Right lobe of liver (tissue), 6 donors: ENCODE results near the gene PLAC1. TPM values are rescaled to one million over a fixed set of nuclear protein-coding genes. Genes with fewer than 3 reads are reported as not detected.
A peak's percentile ranks its signal among the peaks of the same experiment; 100 is the strongest.

Experiments
- ATAC-seq, 4 donors: fragments of 200-7000 bp; cut with Tn5 transposase; one replicate each; pipeline ENCODE4 v1.9.1; 2020; ENCODE audit warnings: mild to moderate bottlenecking in 4 of 4, moderate library complexity in 4 of 4
- DNase-seq, 3 donors: peaks; one replicate each; pipeline ENCODE4 v3.0.0-alpha.2; 2020
- H3K27ac ChIP-seq, 3 donors: fragments of 200-600 bp; one replicate each; pipeline ENCODE4 v1.8.0; 2022
- H3K27me3 ChIP-seq, 2 donors: fragments of 200-600 bp; one replicate each; pipeline ENCODE4 v1.8.0; 2022
- H3K36me3 ChIP-seq, 4 donors: fragments of 200-600 bp; sonication (generic) in 1 of 4; one replicate each; pipeline versions ENCODE4 v1.5.1 to v1.8.0; 2017 to 2022; ENCODE audit warnings: control low read depth in 1 of 4
- H3K4me1 ChIP-seq, 4 donors: fragments of 200-600 bp; sonication (generic) in 1 of 4; one replicate each; pipeline versions ENCODE4 v1.5.1 to v1.8.0; 2017 to 2022; ENCODE audit warnings: control low read depth in 1 of 4
- H3K4me3 ChIP-seq, 3 donors: fragments of 200-600 bp; one replicate each; pipeline ENCODE4 v1.8.0; 2022
- H3K9me3 ChIP-seq, 4 donors: fragments of 200-600 bp; sonication (generic) in 1 of 4; one replicate each; pipeline versions ENCODE4 v1.5.1 to v1.8.0; 2017 to 2022; ENCODE audit warnings: control low read depth in 1 of 4
- CTCF ChIP-seq, 4 donors: fragments of 200-600 bp in 3 of 4; fragments of 450-650 bp in 1 of 4; IDR thresholded peaks; one replicate each; pipeline versions ENCODE4 v1.5.1 to v1.8.0; 2016 to 2022; ENCODE audit warnings: antibody characterized with exemption in 4 of 4, mild to moderate bottlenecking in 2 of 4
- POLR2A ChIP-seq: fragments of 450-650 bp; IDR thresholded peaks from one replicate; pipeline ENCODE4 v1.6.1; 2017; ENCODE audit warnings: antibody characterized with exemption, mild to moderate bottlenecking
- WGBS: methylation state at CpG from one replicate; pipeline ENCODE4 v1.1.6; 2018; ENCODE audit warnings: low coverage, low lambda C conversion rate; ENCODE audit not compliant: insufficient coverage; ENCODE audit errors: missing lambda C conversion rate; 5-methylcytosine and 5-hydroxymethylcytosine counted together
- intact Hi-C, 2 donors: fragments of 100-400 bp; cut with DNase I; formaldehyde crosslinking; loops; one replicate each; pipeline versions ENCODE4 v1.11.2 to v1.14.1; 2022
- total RNA-seq, 6 experiments: library from RNA; depleted of rRNA in 2 of 6; stranded (reverse); fragments of >200 nt in 2 of 6; fragmentation: NEBNext Ultra II Directional in 3 of 6; extraction: Animal tissue kit (Norgen Biotek cat#: 25700) in 3 of 6; gene quantifications; one replicate each; pipeline versions ENCODE4 v1.1.0 to v1.2.4, GENCODE V29; 2016 to 2023
- donor health status: DM: no; HTN: yes; CAD: no.
- donor health status: DM: no; HTN: no; CAD: no.
- donor health status: DM: no; HTN: no; CAD: no.
- donor health status: DM: no; HTN: yes; CAD: no.
- donor health status: DM: no; HTN: yes; CAD: no.

Gene PLAC1
- total RNA-seq, 6 experiments from 2014 or later: not detected

DNA sequence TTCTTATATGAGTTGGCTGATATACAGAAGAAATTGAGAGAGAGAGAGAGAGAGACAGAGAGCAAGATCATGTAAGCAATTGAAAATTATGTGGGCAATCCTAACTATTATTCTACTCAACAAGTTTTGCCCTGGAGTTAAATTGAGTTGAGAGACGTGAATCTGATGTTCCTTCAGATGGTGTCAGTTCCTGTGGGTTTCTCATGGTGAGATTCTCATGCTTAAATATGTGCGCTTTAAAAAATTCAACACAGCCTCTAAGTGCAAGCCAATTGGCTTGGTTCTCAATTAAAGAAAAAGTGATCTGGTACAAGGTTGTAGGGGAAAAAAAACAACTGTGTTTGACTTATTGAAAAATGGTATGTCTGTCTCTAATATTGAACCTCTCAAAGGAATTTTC lies 35.4 kb upstream of the PLAC1 start:
- Histone ChIP-seq H3K4me1 (no peaks in the 10 kb centered on the region), H3K36me3 (no peaks in the 10 kb centered on the region), H3K27ac (no peak overlapping the region), H3K27me3 (no peaks in the 10 kb centered on the region), H3K9me3 (no peaks in the 10 kb centered on the region), H3K4me3 (no peak overlapping the region)
- 53% methylated on average over 2 of the region's 2 CpGs for WGBS
- TF ChIP-seq CTCF (IDR thresholded peaks at IDR 0.05) (no peak), POLR2A (no peak)
- intact Hi-C loops: no loop called here
- ATAC-seq: no peak
- DNase-seq: no peak

DNA sequence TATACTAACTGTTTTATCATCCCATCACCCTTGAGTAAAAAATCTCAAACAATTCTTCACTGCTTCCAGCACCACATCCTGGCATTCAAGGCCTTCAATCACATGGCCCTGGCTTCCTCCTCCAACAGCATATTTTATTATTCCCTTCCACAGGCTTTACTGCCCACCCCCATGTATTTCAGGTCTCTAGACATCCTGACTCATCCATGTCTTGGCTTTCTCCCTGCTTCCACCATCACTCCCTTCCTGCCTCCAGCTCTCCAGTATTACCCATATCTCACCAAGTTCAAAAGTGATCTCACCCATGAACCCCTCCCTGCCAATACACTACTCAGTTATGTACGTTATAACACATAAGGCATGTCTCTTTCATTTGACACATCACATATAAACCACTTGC lies 34.7 kb upstream of the PLAC1 start:
- Histone ChIP-seq H3K27ac (no peak overlapping the region), H3K4me3 (no peak overlapping the region), H3K27me3 (no peaks in the 10 kb centered on the region), H3K36me3 (no peaks in the 10 kb centered on the region), H3K4me1 (no peaks in the 10 kb centered on the region), H3K9me3 (no peaks in the 10 kb centered on the region)
- 28% methylated on average over 1 of the region's 1 CpG for WGBS
- no peak for TF ChIP-seq CTCF (IDR thresholded peaks at IDR 0.05)
- no peak for TF ChIP-seq POLR2A
- DNase-seq (no peak), ATAC-seq (no peak)
- intact Hi-C loops: no loop called here

DNA sequence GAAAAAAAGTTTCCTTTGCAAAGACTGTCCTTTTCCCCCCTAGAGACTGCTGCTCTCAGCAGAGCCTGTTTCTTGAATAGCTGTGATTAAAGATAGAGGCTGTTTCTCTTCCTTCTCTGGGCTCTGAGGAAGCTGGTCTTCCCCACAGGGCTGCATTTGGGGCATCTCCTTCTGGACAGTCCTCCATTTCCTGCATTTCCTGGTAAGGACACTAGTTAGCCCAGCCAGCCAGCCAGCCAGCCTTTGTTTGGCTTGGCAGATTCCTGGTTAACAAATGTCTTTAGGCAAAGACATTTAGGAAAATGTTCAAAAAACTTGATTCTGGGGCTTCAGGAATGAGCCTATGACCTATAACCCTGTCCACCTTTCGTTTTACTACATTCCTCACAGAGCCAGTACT lies 34.0 kb upstream of the PLAC1 start:
- Histone ChIP-seq H3K27me3 (no peaks in the 10 kb centered on the region), H3K9me3 (no peaks in the 10 kb centered on the region), H3K36me3 (no peaks in the 10 kb centered on the region), H3K27ac (no peak overlapping the region), H3K4me1 (no peaks in the 10 kb centered on the region), H3K4me3 (no peak overlapping the region)
- WGBS: 18% methylated on average over 1 of the region's 1 CpG
- ATAC-seq (peak in 1 of 4 donors; percentile 17), DNase-seq (no peak)
- intact Hi-C loops: no loop called here
- TF ChIP-seq CTCF (IDR thresholded peaks at IDR 0.05): no peak
- no peak for TF ChIP-seq POLR2A

GRCh38 chrX:134691453-134691852 lies 33.2 kb upstream of the PLAC1 start:
- WGBS: 84% methylated on average over 7 of the region's 7 CpGs
- H3K4me3 ChIP-seq: no peak overlapping the region
- H3K27me3 ChIP-seq: no peaks in the 10 kb centered on the region
- no peaks in the 10 kb centered on the region for H3K36me3 ChIP-seq
- no peaks in the 10 kb centered on the region for H3K9me3 ChIP-seq
- ATAC-seq: no peak
- no peak for DNase-seq
- H3K27ac ChIP-seq: no peak overlapping the region
- TF ChIP-seq POLR2A (no peak), CTCF (IDR thresholded peaks at IDR 0.05) (no peak)
- no peaks in the 10 kb centered on the region for H3K4me1 ChIP-seq
- intact Hi-C loops: no loop called here

- intact Hi-C loops: no loop called here
- Histone ChIP-seq H3K4me3 (no peak overlapping the region), H3K27ac (no peak overlapping the region), H3K27me3 (no peaks in the 10 kb centered on the region), H3K36me3 (no peaks in the 10 kb centered on the region), H3K4me1 (no peaks in the 10 kb centered on the region), H3K9me3 (no peaks in the 10 kb centered on the region)
- ATAC-seq (no peak), DNase-seq (no peak)
- TF ChIP-seq CTCF (IDR thresholded peaks at IDR 0.05) (no peak), POLR2A (no peak)
- 50% methylated on average over 1 of the region's 1 CpG for WGBS
Observed at GRCh38 chrX:134688839-134689238, 30.6 kb upstream of the PLAC1 start.
